Stimulated activated naive CD8-positive, alpha-beta T cell treated with anti-CD3 and anti-CD28 coated beads, Interleukin-15, amount 100 ng/mL, for 72 hours (primary cell): Measurements from ENCODE around the gene RAPGEF2.

Experiments used
- ATAC-seq: fragments of 150-1000 bp; cut with Tn5 transposase; 2 replicates; pipeline ENCODE4 v1.10.0; 2021; ENCODE audit warnings: mild to moderate bottlenecking, moderate library complexity
- DNase-seq, 2 donors: peaks; one replicate each; pipeline ENCODE4 v3.0.0; 2021 to 2022
- H3K27ac Mint-ChIP-seq, 2 donors: one replicate each; pipeline ENCODE4 v1.8.0; 2022; ENCODE audit warnings: mild to moderate bottlenecking in 2 of 2, mixed read lengths in 2 of 2, moderate library complexity in 2 of 2
- H3K27me3 Mint-ChIP-seq: one replicate; pipeline ENCODE4 v1.8.0; 2022; ENCODE audit warnings: mixed read lengths
- H3K4me1 Mint-ChIP-seq: one replicate; pipeline ENCODE4 v1.8.0; 2022; ENCODE audit warnings: mild to moderate bottlenecking, mixed read lengths
- H3K4me3 Mint-ChIP-seq, 2 donors: one replicate each; pipeline ENCODE4 v1.8.0; 2022; ENCODE audit warnings: mild to moderate bottlenecking in 2 of 2, mixed read lengths in 2 of 2, moderate library complexity in 1 of 2
- H3K9me3 Mint-ChIP-seq, 2 donors: one replicate each; pipeline ENCODE4 v1.8.0; 2022; ENCODE audit warnings: mixed read lengths in 2 of 2

Gene RAPGEF2

GRCh38 chr4:159272273-159273140 is 169.6 kb downstream of the RAPGEF2 start:
- no peak for ATAC-seq
- DNase-seq: no peak
- no peaks in the 10 kb centered on the region for H3K9me3 Mint-ChIP-seq
- H3K4me3 Mint-ChIP-seq: no peak overlapping the region
- H3K4me1 Mint-ChIP-seq: peaks cover 10% of the 10 kb centered on the region
- H3K27me3 Mint-ChIP-seq: no peaks in the 10 kb centered on the region
- peak overlapping the region in 1 of 2 donors; percentile 44 for H3K27ac Mint-ChIP-seq

- no peak for DNase-seq
- no peak for ATAC-seq
- Mint-ChIP-seq H3K4me1 (peaks cover 14% of the 10 kb centered on the region), H3K4me3 (no peak overlapping the region), H3K9me3 (no peaks in the 10 kb centered on the region), H3K27me3 (no peaks in the 10 kb centered on the region), H3K27ac (no peak overlapping the region)
These were observed 170.2 kb downstream of the RAPGEF2 start for GRCh38 chr4:159273141-159273438.

GRCh38 chr4:159273841-159274240 is 171.0 kb downstream of the RAPGEF2 start:
- ATAC-seq (no peak), DNase-seq (no peak)
- Mint-ChIP-seq H3K27me3 (no peaks in the 10 kb centered on the region), H3K27ac (no peak overlapping the region), H3K4me1 (peaks cover 17% of the 10 kb centered on the region), H3K4me3 (no peak overlapping the region), H3K9me3 (no peaks in the 10 kb centered on the region)

GRCh38 chr4:159278399-159278798 is 175.5 kb downstream of the RAPGEF2 start:
- Mint-ChIP-seq H3K4me3 (no peak overlapping the region), H3K27me3 (no peaks in the 10 kb centered on the region), H3K4me1 (peaks cover 7% of the 10 kb centered on the region), H3K27ac (no peak overlapping the region), H3K9me3 (no peaks in the 10 kb centered on the region)
- DNase-seq: no peak
- ATAC-seq: no peak

GRCh38 chr4:159279084-159279483 is 176.2 kb downstream of the RAPGEF2 start:
- no peaks in the 10 kb centered on the region for H3K9me3 Mint-ChIP-seq
- ATAC-seq (no peak), DNase-seq (no peak)
- no peak overlapping the region for H3K4me3 Mint-ChIP-seq
- H3K27me3 Mint-ChIP-seq: no peaks in the 10 kb centered on the region
- peaks cover 7% of the 10 kb centered on the region for H3K4me1 Mint-ChIP-seq
- H3K27ac Mint-ChIP-seq: no peak overlapping the region

GRCh38 chr4:159280442-159281172 is 177.7 kb downstream of the RAPGEF2 start:
- no peak overlapping the region for H3K4me3 Mint-ChIP-seq
- no peaks in the 10 kb centered on the region for H3K9me3 Mint-ChIP-seq
- ATAC-seq (no peak), DNase-seq (no peak)
- H3K27me3 Mint-ChIP-seq: no peaks in the 10 kb centered on the region
- H3K27ac Mint-ChIP-seq: no peak overlapping the region
- H3K4me1 Mint-ChIP-seq: peaks cover 7% of the 10 kb centered on the region

GRCh38 chr4:159281771-159282170 is 178.9 kb downstream of the RAPGEF2 start:
- DNase-seq (no peak), ATAC-seq (no peak)
- H3K27ac Mint-ChIP-seq: no peak overlapping the region
- no peaks in the 10 kb centered on the region for H3K27me3 Mint-ChIP-seq
- H3K9me3 Mint-ChIP-seq: no peaks in the 10 kb centered on the region
- no peak overlapping the region for H3K4me3 Mint-ChIP-seq
- peaks cover 7% of the 10 kb centered on the region for H3K4me1 Mint-ChIP-seq

- Mint-ChIP-seq H3K9me3 (no peaks in the 10 kb centered on the region), H3K27me3 (no peaks in the 10 kb centered on the region), H3K4me1 (peaks cover 7% of the 10 kb centered on the region), H3K4me3 (no peak overlapping the region), H3K27ac (no peak overlapping the region)
- ATAC-seq (no peak), DNase-seq (no peak)
These were observed 179.4 kb downstream of the RAPGEF2 start for GRCh38 chr4:159282329-159282728.

GRCh38 chr4:159282944-159283343 is 180.1 kb downstream of the RAPGEF2 start:
- Mint-ChIP-seq H3K9me3 (no peaks in the 10 kb centered on the region), H3K27me3 (no peaks in the 10 kb centered on the region), H3K4me3 (no peak overlapping the region), H3K27ac (no peak overlapping the region), H3K4me1 (peaks cover 5% of the 10 kb centered on the region)
- no peak for DNase-seq
- no peak for ATAC-seq

GRCh38 chr4:159283696-159284095 is 180.8 kb downstream of the RAPGEF2 start:
- H3K27ac Mint-ChIP-seq: no peak overlapping the region
- no peak overlapping the region for H3K4me3 Mint-ChIP-seq
- ATAC-seq (no peak), DNase-seq (no peak)
- H3K9me3 Mint-ChIP-seq: no peaks in the 10 kb centered on the region
- no peaks in the 10 kb centered on the region for H3K27me3 Mint-ChIP-seq
- H3K4me1 Mint-ChIP-seq: no peaks in the 10 kb centered on the region

- ATAC-seq: no peak
- Mint-ChIP-seq H3K4me3 (no peak overlapping the region), H3K9me3 (no peaks in the 10 kb centered on the region), H3K4me1 (no peaks in the 10 kb centered on the region), H3K27ac (no peak overlapping the region), H3K27me3 (no peaks in the 10 kb centered on the region)
- no peak for DNase-seq
These were observed 181.2 kb downstream of the RAPGEF2 start for GRCh38 chr4:159284113-159284512.

- no peak overlapping the region for H3K4me3 Mint-ChIP-seq
- no peaks in the 10 kb centered on the region for H3K4me1 Mint-ChIP-seq
- ATAC-seq (no peak), DNase-seq (no peak)
- H3K27me3 Mint-ChIP-seq: no peaks in the 10 kb centered on the region
- no peak overlapping the region for H3K27ac Mint-ChIP-seq
- H3K9me3 Mint-ChIP-seq: no peaks in the 10 kb centered on the region
These were observed 181.9 kb downstream of the RAPGEF2 start for GRCh38 chr4:159284733-159285132.

GRCh38 chr4:159287767-159288166 is 184.9 kb downstream of the RAPGEF2 start:
- H3K27me3 Mint-ChIP-seq: no peaks in the 10 kb centered on the region
- ATAC-seq: no peak
- H3K4me3 Mint-ChIP-seq: no peak overlapping the region
- no peak overlapping the region for H3K27ac Mint-ChIP-seq
- DNase-seq: no peak
- H3K4me1 Mint-ChIP-seq: no peaks in the 10 kb centered on the region
- H3K9me3 Mint-ChIP-seq: no peaks in the 10 kb centered on the region

- ATAC-seq: no peak
- no peaks in the 10 kb centered on the region for H3K27me3 Mint-ChIP-seq
- H3K4me3 Mint-ChIP-seq: no peak overlapping the region
- DNase-seq: no peak
- H3K9me3 Mint-ChIP-seq: no peaks in the 10 kb centered on the region
- H3K4me1 Mint-ChIP-seq: no peaks in the 10 kb centered on the region
- H3K27ac Mint-ChIP-seq: peak overlapping the region in 1 of 2 donors; percentile 15
These were observed 186.8 kb downstream of the RAPGEF2 start for GRCh38 chr4:159289682-159290081.

GRCh38 chr4:159290321-159291030 is 187.6 kb downstream of the RAPGEF2 start:
- ATAC-seq: no peak

GRCh38 chr4:159291176-159291575 is 188.3 kb downstream of the RAPGEF2 start:
- no peaks in the 10 kb centered on the region for H3K27me3 Mint-ChIP-seq
- H3K4me3 Mint-ChIP-seq: no peak overlapping the region
- no peaks in the 10 kb centered on the region for H3K9me3 Mint-ChIP-seq
- ATAC-seq (no peak), DNase-seq (no peak)
- no peaks in the 10 kb centered on the region for H3K4me1 Mint-ChIP-seq
- H3K27ac Mint-ChIP-seq: no peak overlapping the region

More at GRCh38 chr4:159290321-159291030, 187.6 kb downstream of the RAPGEF2 start:
- no peak overlapping the region for H3K4me3 Mint-ChIP-seq
- H3K4me1 Mint-ChIP-seq: no peaks in the 10 kb centered on the region
- H3K9me3 Mint-ChIP-seq: no peaks in the 10 kb centered on the region
- H3K27ac Mint-ChIP-seq: no peak overlapping the region
- no peak for DNase-seq
- H3K27me3 Mint-ChIP-seq: no peaks in the 10 kb centered on the region
